HG02870 (cell line): ENCODE results near the gene HIGD1A.
"Not testable (repeated sequence)": the region's sequence is repeated elsewhere in the genome, so short reads cannot be mapped to it uniquely, and the experiment has no call there.

Source experiments
- ATAC-seq: cut with Tn5 transposase; IDR thresholded peaks from one replicate; pipeline ENCODE4 v1.9.1; 2021; ENCODE audit warnings: mild to moderate bottlenecking, moderate library complexity; ENCODE audit not compliant: unreplicated experiment

HIGD1A gene

DNA sequence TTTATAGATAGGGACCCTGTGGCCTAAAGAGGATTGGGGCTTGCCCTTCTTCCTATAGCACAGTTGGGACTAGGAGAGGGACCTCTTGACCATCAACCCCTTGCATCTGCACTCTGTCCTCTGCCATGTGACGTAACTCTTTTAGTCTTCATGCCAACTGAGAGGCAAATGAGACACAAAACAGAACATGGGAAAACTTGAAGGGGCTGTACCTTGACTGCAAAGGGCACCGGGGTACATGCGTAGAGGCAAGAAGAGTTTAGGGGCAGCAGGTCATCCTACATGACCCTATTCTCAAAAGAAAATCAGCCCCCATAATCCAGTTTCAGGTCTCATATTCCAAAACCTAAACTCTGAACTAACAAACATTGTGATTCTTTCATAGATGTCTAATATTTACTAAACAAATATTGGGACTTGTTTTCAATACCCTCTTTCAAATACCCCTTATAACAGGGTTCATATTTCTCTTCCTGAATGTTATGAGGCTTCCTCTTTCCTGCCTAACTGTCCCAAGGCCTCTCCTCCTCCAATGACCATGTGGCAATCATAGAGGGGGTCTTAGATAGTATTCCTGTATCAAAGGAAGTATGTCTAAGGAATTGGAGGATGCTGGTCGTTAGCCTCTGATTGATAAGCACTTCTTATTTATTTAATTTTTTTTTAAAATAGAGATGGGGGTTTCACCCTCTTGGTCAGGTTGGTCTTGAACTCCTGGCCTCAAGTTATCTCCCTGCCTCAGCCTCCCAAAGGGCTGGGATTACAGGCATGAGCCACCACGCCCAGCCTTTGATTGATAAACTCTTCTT lies 25.5 kb upstream of the HIGD1A start:
- ATAC-seq, result no peak

- ATAC-seq, result no peak
Observed at GRCh38 chr3:42829083-42829627, 24.9 kb upstream of the HIGD1A start.

- no peak for ATAC-seq
Observed at GRCh38 chr3:42827654-42828053, 23.4 kb upstream of the HIGD1A start.

DNA sequence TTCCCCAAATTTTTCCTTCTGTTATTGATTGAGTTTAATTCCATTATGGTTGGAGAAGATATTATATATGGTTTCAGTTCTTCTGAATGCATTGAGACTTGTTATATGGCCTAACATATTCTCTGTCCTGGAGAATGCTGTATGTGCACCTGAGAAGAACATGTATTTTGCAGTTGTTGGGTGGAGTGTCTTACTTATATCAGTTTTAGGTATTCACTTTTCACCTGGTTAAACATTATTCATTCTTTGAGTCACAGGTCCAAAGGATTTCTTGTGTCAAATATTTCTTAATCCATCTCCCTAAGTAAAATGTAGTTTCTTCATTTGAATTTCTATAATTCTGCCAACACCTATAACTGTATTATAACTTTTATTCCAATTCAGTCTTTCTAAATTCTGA lies 22.7 kb upstream of the HIGD1A start:
- ATAC-seq, result no peak

DNA sequence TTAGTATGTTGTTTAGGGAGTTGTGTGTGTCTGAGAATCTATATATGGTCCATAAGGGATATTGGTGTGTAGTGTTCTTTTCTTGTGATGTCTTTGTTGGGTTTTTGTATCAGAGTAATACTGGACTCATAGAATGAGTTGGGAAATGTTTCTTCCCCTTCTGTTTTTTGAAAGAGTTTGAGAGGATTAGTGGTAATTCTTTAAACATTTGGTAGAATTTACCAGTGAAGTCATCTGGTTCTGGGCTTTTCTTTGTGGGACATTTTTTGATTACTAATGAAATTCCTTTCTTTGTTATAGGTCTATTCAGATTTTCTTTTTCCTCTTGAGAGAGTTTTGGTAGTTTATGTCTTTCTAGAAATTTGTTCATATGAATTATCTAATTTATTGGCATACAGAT lies 21.9 kb upstream of the HIGD1A start:
- no peak for ATAC-seq

GRCh38 chr3:42823351-42823750 lies 19.1 kb upstream of the HIGD1A start:
- no peak for ATAC-seq

DNA sequence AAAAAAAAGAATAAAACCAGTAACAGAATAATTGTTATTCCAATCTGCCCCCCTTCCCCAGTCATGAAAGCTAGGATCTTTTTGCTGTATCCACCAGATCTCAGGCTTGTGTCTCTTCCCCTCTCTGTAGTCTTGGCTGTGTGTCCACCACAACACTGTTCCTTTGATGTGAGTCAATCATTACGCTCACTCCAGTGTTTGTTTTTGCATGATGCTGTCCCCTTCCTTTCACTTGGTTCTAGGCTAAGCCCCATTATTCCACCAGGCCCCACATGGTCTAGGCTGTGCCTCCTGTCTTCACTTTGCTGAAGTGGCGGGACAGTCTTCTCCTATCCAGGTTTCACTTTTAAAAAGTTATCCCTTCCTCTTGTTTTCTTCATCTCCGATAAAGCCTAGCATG lies 18.5 kb upstream of the HIGD1A start:
- no peak for ATAC-seq

- no peak for ATAC-seq
Observed at GRCh38 chr3:42820746-42821051, 16.4 kb upstream of the HIGD1A start.

- no peak for ATAC-seq
Observed at GRCh38 chr3:42819351-42819965, 15.2 kb upstream of the HIGD1A start.

GRCh38 chr3:42815826-42816225 lies 11.5 kb upstream of the HIGD1A start:
- no peak for ATAC-seq

- no peak for ATAC-seq
Observed at GRCh38 chr3:42814914-42815507, 10.7 kb upstream of the HIGD1A start.

- ATAC-seq, result no peak
Observed at GRCh38 chr3:42814246-42814645, 10.0 kb upstream of the HIGD1A start.

DNA sequence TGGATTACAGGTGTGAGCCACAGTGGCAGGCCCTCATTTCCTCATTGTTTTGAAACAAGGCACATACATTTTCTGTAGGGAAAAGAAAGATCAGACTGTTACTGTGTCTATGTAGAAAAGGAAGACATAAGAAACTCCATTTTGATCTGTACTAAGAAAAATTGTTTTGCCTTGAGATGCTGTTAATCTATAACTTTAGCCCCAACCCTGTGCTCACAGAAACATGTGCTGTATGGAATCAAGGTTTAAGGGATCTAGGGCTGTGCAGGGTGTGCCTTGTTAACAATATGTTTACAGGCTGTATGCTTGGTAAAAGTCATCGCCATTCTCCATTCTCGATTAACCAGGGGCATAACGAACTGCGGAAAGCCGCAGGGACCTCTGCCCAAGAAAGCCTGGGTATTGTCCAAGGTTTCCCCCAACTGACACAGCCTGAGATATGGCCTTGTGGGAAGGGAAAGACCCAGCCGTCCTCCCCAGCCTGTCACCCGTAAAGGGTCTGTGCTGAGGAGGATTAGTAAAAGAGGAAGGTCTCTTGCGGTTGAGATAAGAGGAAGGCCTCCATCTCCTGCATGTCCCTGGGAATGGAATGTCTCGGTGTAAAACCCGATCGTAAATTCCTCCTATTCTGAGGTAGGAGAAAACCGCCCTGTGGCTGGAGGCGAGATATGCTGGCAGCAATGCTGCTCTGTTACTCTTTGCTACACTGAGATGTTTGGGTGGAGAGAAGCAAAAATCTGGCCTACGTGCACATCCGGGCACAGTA lies 7.0 kb upstream of the HIGD1A start:
- ATAC-seq, result not testable (repeated sequence)

- ATAC-seq, result not testable (repeated sequence)
Observed at GRCh38 chr3:42810706-42811105, 6.4 kb upstream of the HIGD1A start.

DNA sequence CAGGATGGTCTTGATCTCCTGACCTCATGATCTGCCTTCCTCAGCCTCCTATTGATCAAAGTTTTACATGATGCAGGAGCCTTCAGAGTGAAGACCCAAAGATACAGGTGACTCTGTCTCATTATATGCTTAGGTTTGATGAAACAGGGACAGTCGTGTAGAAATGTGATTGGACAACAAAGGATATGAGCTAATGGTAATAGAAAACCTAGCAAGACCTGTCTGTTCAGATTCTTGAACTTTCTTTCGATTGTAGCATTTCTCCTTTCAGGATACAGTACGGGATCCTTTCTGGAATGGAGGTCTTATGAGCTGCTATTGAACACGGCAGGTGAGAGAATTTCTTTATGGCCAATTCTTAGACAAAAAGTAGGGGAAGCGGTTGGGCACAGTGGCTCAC lies 4.9 kb upstream of the HIGD1A start, which contains the start of gene ACKR2:
TSS of gene ACKR2 (plus strand) at position 244 of the 400 bp plus-strand sequence. CDS start 55,058 bp downstream, outside the sequence.
- no peak for ATAC-seq

GRCh38 chr3:42807929-42808328 lies 3.6 kb upstream of the HIGD1A start:
- ATAC-seq, result no peak

- no peak for ATAC-seq
Observed at GRCh38 chr3:42805141-42805821, 991 bp upstream of the HIGD1A start.

DNA sequence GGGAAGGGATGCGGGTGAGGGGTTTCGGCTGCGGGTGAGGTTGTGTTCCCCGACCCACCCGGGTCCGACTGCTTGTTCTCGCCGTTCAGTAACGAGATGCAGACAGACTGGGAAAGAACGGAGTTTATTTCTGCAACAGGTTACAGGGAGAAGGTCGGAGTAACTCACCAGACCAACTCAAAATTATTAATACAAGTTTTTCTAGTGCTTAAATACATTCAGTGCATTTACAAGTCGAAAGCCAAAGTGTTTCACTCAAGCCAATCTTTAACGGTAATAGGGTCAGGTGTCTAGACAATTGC lies 492 bp upstream of the HIGD1A start:
- ATAC-seq, result peak; percentile 7

GRCh38 chr3:42803414-42804105 lies 730 bp downstream of the HIGD1A start:
- ATAC-seq, result peak; percentile 21

DNA sequence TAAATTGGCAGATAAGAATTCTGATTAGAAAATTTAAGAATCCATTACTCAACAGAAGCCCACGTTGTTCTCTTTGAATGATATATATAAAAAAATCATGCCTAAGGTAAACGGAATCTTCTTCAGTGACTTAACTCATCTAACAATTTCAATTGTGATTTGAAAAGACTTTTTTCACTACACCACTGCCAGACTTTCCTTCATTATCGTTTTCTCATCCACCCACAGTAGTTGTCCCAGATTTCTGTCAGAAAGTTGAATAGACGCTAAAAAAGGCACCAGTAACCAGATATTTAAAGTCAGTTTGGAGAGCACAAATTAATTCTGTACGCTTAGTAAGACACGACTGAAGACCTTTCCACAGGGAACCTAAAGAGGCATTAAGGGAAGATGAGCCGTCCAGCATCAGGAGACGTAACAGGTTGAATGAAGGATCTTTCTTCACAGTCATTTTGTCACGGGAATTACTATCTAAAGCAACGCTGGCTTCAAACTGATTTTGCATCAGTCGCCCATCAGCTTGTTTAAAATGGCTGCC lies 1.3 kb downstream of the HIGD1A start:
- ATAC-seq, result no peak
